Astrocyte (in vitro differentiated cells and primary cell): Measurements from ENCODE around the gene CHAF1A. TPM values are rescaled to one million over a fixed set of nuclear protein-coding genes. Genes with fewer than 3 reads are reported as not detected.

Experiments
- DNase-seq: peaks from one replicate; pipeline ENCODE4 v3.0.0-alpha.2; 2010; ENCODE audit warnings: low read depth
- FAIRE-seq: peaks from 2 replicates; lab custom pipeline; 2011; peaks lifted over from hg19 to GRCh38; lab: Jason Lieb, UNC
- H2AFZ ChIP-seq: 2 replicates; pipeline ENCODE4 v1.6.0; 2012; ENCODE audit warnings: low read depth, low read length, inconsistent platforms
- H3K27ac ChIP-seq: 2 replicates; pipeline ENCODE4 v1.5.1; 2011; ENCODE audit warnings: low read depth, low read length, inconsistent platforms
- H3K27me3 ChIP-seq: 2 replicates; pipeline ENCODE4 v1.6.0; 2011; ENCODE audit warnings: low read length, inconsistent platforms; ENCODE audit not compliant: insufficient read depth
- H3K36me3 ChIP-seq: 2 replicates; pipeline ENCODE4 v1.5.1; 2011; ENCODE audit warnings: low read length, inconsistent platforms; ENCODE audit not compliant: insufficient read depth
- H3K4me1 ChIP-seq: 2 replicates; pipeline ENCODE4 v1.5.1; 2011; ENCODE audit warnings: low read length, inconsistent platforms; ENCODE audit not compliant: insufficient read depth
- H3K4me2 ChIP-seq: 2 replicates; pipeline ENCODE4 v1.6.0; 2012; ENCODE audit warnings: low read length, inconsistent platforms
- H3K4me3 ChIP-seq: 2 replicates; pipeline ENCODE4 v1.5.1; 2011; ENCODE audit warnings: low read depth, mild to moderate bottlenecking, low read length, inconsistent platforms; ENCODE audit not compliant: insufficient read depth
- H3K79me2 ChIP-seq: 2 replicates; pipeline ENCODE4 v1.6.0; 2012; ENCODE audit warnings: mild to moderate bottlenecking, low read length, inconsistent platforms; ENCODE audit not compliant: insufficient read depth
- H3K9ac ChIP-seq: 2 replicates; pipeline ENCODE4 v1.6.0; 2012; ENCODE audit warnings: mild to moderate bottlenecking, low read length, inconsistent platforms
- H3K9me3 ChIP-seq: 2 replicates; pipeline ENCODE4 v1.5.1; 2012; ENCODE audit warnings: low read depth, mild to moderate bottlenecking, low read length, inconsistent platforms; ENCODE audit not compliant: insufficient read depth
- H4K20me1 ChIP-seq: 2 replicates; pipeline ENCODE4 v1.6.0; 2012; ENCODE audit warnings: low read length, inconsistent platforms; ENCODE audit not compliant: insufficient read depth
- H3K27ac Mint-ChIP-seq: one replicate; pipeline ENCODE4 v1.8.0; 2021; ENCODE audit warnings: mild to moderate bottlenecking, mixed read lengths; ENCODE audit not compliant: unreplicated experiment
- H3K27me3 Mint-ChIP-seq: one replicate; pipeline ENCODE4 v1.8.0; 2021; ENCODE audit warnings: low read depth, mixed read lengths; ENCODE audit not compliant: unreplicated experiment
- H3K36me3 Mint-ChIP-seq: one replicate; pipeline ENCODE4 v1.8.0; 2021; ENCODE audit warnings: low read depth, mixed read lengths; ENCODE audit not compliant: unreplicated experiment
- H3K4me1 Mint-ChIP-seq: one replicate; pipeline ENCODE4 v1.8.0; 2021; ENCODE audit warnings: low read depth, mixed read lengths; ENCODE audit not compliant: unreplicated experiment
- H3K4me3 Mint-ChIP-seq: one replicate; pipeline ENCODE4 v1.8.0; 2021; ENCODE audit warnings: mild to moderate bottlenecking, moderate library complexity, mixed read lengths; ENCODE audit not compliant: unreplicated experiment
- H3K9me3 Mint-ChIP-seq: one replicate; pipeline ENCODE4 v1.8.0; 2021; ENCODE audit warnings: mild to moderate bottlenecking, mixed read lengths; ENCODE audit not compliant: unreplicated experiment
- EZH2 ChIP-seq: IDR thresholded peaks from 2 replicates; pipeline ENCODE4 v1.6.1; 2012; ENCODE audit warnings: mild to moderate bottlenecking, low read length, inconsistent platforms; ENCODE audit not compliant: insufficient read depth
- total RNA-seq: library from RNA; stranded (reverse); gene quantifications from 2 replicates; pipeline ENCODE4 v1.2.1, GENCODE V29; 2021
- TF ChIP-seq, protein P1 (sequence below): IDR thresholded peaks from 2 replicates; pipeline ENCODE4 v1.5.1; 2011; ENCODE audit warnings: low read depth, mild to moderate bottlenecking, inconsistent platforms, low read length, moderate library complexity; ENCODE audit not compliant: insufficient read depth

CHAF1A gene
- total RNA-seq, 1 donor from 2014 or later, result 8.5 TPM

DNA sequence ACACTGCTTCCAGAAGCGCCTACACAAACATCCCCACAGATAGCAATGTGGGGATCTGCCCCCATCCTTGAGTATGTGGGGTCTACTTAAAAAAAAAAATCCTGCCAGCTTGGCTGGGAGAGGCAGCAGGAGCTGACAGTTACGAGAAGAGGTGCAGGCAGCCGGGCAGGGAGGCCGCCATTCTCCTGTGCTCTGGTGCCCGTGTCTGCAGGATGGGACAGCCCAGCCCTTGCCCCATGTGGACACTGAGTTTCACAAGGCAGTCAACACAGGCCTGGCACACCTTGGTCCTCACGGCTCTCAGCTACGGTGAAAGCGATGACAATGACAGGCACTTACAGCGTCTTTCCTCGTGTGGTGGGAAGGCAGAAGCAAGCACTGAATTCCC lies 35.1 kb upstream of the CHAF1A start:
- peaks cover 14% of the 10 kb centered on the region for H3K4me1 Mint-ChIP-seq
- no peak for FAIRE-seq

DNA sequence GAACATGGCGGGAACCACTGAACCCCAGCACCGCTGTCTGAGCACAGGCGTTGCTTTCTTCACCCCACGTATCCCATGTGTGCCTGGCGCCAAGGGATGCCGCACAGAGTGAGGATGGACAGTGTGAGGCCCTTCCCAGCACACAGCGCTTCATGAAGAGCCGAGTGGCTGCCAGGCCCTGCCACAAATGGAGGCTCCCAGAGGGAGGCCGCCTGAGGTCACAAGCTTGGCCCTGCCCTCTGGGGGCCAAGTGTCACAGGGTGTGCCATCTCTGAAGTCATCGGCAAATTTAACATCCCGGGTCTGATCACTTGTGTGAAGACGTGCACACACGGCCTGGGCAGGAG lies 34.7 kb upstream of the CHAF1A start:
- H3K27me3 ChIP-seq, result no peaks in the 10 kb centered on the region
- no peak overlapping the region for H3K27ac ChIP-seq
- DNase-seq (no peak), FAIRE-seq (no peak)
- H3K4me3 ChIP-seq, result no peak overlapping the region
- TF ChIP-seq, protein P1, sequence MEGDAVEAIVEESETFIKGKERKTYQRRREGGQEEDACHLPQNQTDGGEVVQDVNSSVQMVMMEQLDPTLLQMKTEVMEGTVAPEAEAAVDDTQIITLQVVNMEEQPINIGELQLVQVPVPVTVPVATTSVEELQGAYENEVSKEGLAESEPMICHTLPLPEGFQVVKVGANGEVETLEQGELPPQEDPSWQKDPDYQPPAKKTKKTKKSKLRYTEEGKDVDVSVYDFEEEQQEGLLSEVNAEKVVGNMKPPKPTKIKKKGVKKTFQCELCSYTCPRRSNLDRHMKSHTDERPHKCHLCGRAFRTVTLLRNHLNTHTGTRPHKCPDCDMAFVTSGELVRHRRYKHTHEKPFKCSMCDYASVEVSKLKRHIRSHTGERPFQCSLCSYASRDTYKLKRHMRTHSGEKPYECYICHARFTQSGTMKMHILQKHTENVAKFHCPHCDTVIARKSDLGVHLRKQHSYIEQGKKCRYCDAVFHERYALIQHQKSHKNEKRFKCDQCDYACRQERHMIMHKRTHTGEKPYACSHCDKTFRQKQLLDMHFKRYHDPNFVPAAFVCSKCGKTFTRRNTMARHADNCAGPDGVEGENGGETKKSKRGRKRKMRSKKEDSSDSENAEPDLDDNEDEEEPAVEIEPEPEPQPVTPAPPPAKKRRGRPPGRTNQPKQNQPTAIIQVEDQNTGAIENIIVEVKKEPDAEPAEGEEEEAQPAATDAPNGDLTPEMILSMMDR, result no peak
- TF ChIP-seq EZH2, result no peak
- peaks cover 6% of the 10 kb centered on the region for H3K36me3 Mint-ChIP-seq
- H3K27me3 Mint-ChIP-seq, result no peaks in the 10 kb centered on the region
- peaks cover 73% of the 10 kb centered on the region for H4K20me1 ChIP-seq
- peaks cover 14% of the 10 kb centered on the region for H3K4me1 Mint-ChIP-seq
- H3K36me3 ChIP-seq, result peaks cover 6% of the 10 kb centered on the region
- peaks cover 67% of the 10 kb centered on the region for H3K79me2 ChIP-seq
- H3K9me3 Mint-ChIP-seq, result no peaks in the 10 kb centered on the region
- no peak overlapping the region for H2AFZ ChIP-seq
- H3K9ac ChIP-seq, result no peak overlapping the region
- H3K4me3 Mint-ChIP-seq, result no peak overlapping the region
- peaks cover 22% of the 10 kb centered on the region for H3K4me1 ChIP-seq
- no peak overlapping the region for H3K27ac Mint-ChIP-seq
- no peaks in the 10 kb centered on the region for H3K9me3 ChIP-seq
- no peak overlapping the region for H3K4me2 ChIP-seq

More for the DNA sequence above, 35.1 kb upstream of the CHAF1A start:
- Histone ChIP-seq H4K20me1 (peaks cover 68% of the 10 kb centered on the region), H3K4me1 (peaks cover 22% of the 10 kb centered on the region), H3K79me2 (peaks cover 63% of the 10 kb centered on the region), H2AFZ (no peak overlapping the region), H3K9me3 (no peaks in the 10 kb centered on the region), H3K36me3 (peaks cover 6% of the 10 kb centered on the region), H3K27ac (no peak overlapping the region), H3K27me3 (no peaks in the 10 kb centered on the region), H3K9ac (no peak overlapping the region), H3K4me2 (no peak overlapping the region), H3K4me3 (no peak overlapping the region)
- Mint-ChIP-seq H3K27me3 (no peaks in the 10 kb centered on the region), H3K27ac (no peak overlapping the region), H3K36me3 (peaks cover 6% of the 10 kb centered on the region), H3K4me3 (no peak overlapping the region), H3K9me3 (no peaks in the 10 kb centered on the region)
- no peak for TF ChIP-seq EZH2
- TF ChIP-seq, protein P1, result no peak
- no peak for DNase-seq

DNA sequence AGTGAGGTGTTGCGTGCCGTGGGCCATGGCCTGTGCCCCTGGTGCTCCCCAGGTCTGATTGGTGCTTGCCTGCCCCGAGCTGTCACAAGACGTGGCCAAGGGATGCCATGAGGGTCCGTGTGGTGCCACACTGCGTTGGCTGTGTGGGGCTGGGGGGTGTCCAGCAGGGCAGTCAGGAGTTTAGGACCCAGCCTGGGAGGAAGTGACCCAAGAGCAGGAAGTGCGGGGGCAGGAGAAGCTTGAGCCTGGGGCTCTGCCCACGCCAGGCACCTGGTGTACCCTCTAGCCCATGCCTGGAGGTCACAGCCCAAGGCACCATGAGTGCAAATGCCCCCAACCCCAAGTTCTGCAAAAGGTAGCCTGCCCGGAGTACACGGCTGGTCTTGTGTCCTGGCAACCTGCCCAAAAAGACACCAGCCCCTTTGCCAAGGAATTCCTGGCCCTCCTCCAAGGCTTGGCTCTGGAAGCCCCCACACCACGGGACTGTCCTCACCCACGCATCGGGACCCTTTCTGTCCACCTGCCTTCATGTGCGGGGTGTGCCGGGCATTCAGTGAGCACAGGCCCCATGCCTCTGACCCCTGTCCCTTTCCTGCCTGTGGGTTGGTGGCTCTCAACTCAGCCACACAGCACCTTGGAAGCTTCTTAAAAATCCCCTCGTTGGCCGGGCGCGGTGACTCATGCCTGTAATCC lies 34.2 kb upstream of the CHAF1A start:
- H3K36me3 Mint-ChIP-seq, result peaks cover 6% of the 10 kb centered on the region
- H3K27me3 Mint-ChIP-seq, result no peaks in the 10 kb centered on the region
- Histone ChIP-seq H3K4me3 (no peak overlapping the region), H2AFZ (no peak overlapping the region), H3K27me3 (no peaks in the 10 kb centered on the region), H4K20me1 (peaks cover 78% of the 10 kb centered on the region), H3K9ac (no peak overlapping the region), H3K79me2 (peaks cover 72% of the 10 kb centered on the region), H3K9me3 (no peaks in the 10 kb centered on the region), H3K27ac (no peak overlapping the region), H3K36me3 (peaks cover 6% of the 10 kb centered on the region), H3K4me1 (peaks cover 23% of the 10 kb centered on the region), H3K4me2 (peak overlapping the region; percentile 63)
- TF ChIP-seq EZH2, result no peak
- TF ChIP-seq, protein P1, result no peak
- no peaks in the 10 kb centered on the region for H3K9me3 Mint-ChIP-seq
- DNase-seq, result no peak
- no peak overlapping the region for H3K4me3 Mint-ChIP-seq
- peak overlapping the region; percentile 41 for H3K27ac Mint-ChIP-seq
- no peak for FAIRE-seq
- peaks cover 14% of the 10 kb centered on the region for H3K4me1 Mint-ChIP-seq
